ENCODE results near the gene WDR72. TPM values are rescaled to one million over a fixed set of nuclear protein-coding genes. Genes with fewer than 3 reads are reported as not detected.

WDR72 gene
- 10 to 100 TPM in 1 of 2 donors, 1 to 10 TPM in 1; 6.1 to 55.4 TPM for total RNA-seq
- polyA plus RNA-seq: 10 to 100 TPM; 16.7 to 17.3 TPM

DNA sequence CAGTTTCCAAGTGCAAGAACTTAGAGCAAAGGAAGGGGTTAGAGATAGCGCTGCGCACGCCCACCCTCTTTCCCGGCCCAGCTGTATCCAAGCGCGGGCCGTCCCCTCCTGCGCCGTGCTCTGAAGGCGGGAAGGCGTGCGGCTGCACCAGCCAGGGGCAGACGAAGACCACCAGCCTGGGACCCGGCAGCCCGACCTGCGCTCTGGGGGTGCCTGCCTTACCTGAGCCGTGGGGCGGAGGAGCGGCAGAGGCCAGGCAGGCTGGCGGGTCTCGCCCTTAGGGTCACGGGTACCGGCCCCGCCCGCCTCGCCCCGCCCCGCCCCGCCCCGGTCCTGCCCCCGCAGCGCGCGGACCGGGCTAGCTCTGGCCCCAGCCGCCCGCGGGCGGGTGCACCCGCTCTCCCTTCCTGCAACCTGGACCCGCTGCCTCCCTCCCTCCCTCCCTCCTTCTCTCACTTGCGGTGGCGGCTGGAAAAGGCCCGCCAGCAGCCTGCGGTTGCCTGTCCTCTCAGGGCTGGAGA, at the start of gene WDR72:
TSS of gene WDR72 (minus strand) at position 253 of the 521 bp plus-strand sequence. CDS start 26,514 bp downstream, outside the sequence.
- H3K27me3 ChIP-seq (ENCODE audit: control insufficient read depth in 4 of 4, insufficient read depth in 4 of 4, low read length in 3 of 4): no peaks in the 10 kb centered on the region

DNA sequence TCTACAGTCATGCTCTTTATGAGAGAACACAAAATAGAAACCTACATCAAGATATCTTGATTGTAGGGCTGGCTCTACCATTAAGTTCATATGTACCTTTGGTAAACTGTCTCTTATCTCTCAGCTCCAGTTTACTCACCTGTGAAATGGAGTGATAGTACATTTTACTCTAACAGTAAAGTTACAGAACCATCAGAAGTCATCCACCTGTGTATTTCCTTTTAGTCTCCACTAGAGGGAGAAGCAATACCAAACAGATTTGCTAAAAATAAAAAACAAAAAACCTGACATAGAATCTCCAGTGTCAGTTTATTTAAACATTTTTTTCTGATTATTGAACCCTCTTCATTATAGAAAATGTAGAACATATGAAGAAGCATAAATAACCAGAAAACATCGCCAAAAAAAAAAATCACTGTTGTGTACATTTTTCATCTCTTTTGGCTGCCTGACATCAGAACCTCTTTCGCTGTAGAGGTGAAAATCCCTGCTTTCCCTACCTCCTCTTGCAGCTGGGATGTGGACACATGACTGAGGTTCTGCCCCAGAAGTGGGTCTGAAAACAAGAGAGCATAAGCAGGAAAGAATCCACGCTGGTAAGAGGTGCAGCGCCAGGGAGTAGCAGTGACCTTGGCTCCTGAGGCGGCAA, 48.7 kb upstream of the WDR72 start:
- TF ChIP-seq, protein P1, sequence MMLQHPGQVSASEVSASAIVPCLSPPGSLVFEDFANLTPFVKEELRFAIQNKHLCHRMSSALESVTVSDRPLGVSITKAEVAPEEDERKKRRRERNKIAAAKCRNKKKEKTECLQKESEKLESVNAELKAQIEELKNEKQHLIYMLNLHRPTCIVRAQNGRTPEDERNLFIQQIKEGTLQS (IDR thresholded peaks at IDR 0.05): no peak
- TF ChIP-seq HNF4G (IDR thresholded peaks at IDR 0.05) (no peak), HNF4A (conservative IDR thresholded peaks at IDR 0.05) (no peak), TAF1 (conservative IDR thresholded peaks at IDR 0.05) (no peak), FOXA1 (IDR thresholded peaks at IDR 0.05) (no peak), RAD21 (IDR thresholded peaks at IDR 0.05) (peak; percentile 60 to 68), YY1 (IDR thresholded peaks at IDR 0.05) (no peak), RXRA (IDR thresholded peaks at IDR 0.05) (no peak), FOXA2 (IDR thresholded peaks at IDR 0.05) (no peak), JUND (IDR thresholded peaks at IDR 0.05) (no peak)
- TF ChIP-seq, protein P2, sequence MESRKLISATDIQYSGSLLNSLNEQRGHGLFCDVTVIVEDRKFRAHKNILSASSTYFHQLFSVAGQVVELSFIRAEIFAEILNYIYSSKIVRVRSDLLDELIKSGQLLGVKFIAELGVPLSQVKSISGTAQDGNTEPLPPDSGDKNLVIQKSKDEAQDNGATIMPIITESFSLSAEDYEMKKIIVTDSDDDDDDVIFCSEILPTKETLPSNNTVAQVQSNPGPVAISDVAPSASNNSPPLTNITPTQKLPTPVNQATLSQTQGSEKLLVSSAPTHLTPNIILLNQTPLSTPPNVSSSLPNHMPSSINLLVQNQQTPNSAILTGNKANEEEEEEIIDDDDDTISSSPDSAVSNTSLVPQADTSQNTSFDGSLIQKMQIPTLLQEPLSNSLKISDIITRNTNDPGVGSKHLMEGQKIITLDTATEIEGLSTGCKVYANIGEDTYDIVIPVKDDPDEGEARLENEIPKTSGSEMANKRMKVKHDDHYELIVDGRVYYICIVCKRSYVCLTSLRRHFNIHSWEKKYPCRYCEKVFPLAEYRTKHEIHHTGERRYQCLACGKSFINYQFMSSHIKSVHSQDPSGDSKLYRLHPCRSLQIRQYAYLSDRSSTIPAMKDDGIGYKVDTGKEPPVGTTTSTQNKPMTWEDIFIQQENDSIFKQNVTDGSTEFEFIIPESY (IDR thresholded peaks at IDR 0.05): no peak
- TF ChIP-seq, protein P3, sequence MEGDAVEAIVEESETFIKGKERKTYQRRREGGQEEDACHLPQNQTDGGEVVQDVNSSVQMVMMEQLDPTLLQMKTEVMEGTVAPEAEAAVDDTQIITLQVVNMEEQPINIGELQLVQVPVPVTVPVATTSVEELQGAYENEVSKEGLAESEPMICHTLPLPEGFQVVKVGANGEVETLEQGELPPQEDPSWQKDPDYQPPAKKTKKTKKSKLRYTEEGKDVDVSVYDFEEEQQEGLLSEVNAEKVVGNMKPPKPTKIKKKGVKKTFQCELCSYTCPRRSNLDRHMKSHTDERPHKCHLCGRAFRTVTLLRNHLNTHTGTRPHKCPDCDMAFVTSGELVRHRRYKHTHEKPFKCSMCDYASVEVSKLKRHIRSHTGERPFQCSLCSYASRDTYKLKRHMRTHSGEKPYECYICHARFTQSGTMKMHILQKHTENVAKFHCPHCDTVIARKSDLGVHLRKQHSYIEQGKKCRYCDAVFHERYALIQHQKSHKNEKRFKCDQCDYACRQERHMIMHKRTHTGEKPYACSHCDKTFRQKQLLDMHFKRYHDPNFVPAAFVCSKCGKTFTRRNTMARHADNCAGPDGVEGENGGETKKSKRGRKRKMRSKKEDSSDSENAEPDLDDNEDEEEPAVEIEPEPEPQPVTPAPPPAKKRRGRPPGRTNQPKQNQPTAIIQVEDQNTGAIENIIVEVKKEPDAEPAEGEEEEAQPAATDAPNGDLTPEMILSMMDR (IDR thresholded peaks at IDR 0.05; ENCODE audit: low read depth, low read length, missing input control): peak; percentile 55
- Histone ChIP-seq H3K4me3 (ENCODE audit: low read depth in 1 of 3, low read length in 3 of 3) (no peak overlapping the region), H3K27me3 (ENCODE audit: control insufficient read depth in 4 of 4, insufficient read depth in 4 of 4, low read length in 3 of 4) (no peaks in the 10 kb centered on the region), H3K36me3 (ENCODE audit: control insufficient read depth in 4 of 4, insufficient read depth in 3 of 4, low read depth in 1 of 4, low read length in 3 of 4) (no peaks in the 10 kb centered on the region), H3K4me1 (ENCODE audit: control insufficient read depth in 4 of 4, insufficient read depth in 4 of 4, low read length in 3 of 4) (no peaks in the 10 kb centered on the region), H3K9ac (ENCODE audit: low read depth in 1 of 2, low read length in 2 of 2) (no peak overlapping the region), H3K27ac (ENCODE audit: low read depth in 1 of 2, low read length in 2 of 2) (no peak overlapping the region), H3K9me3 (ENCODE audit: control insufficient read depth in 4 of 4, low read length in 3 of 4) (no peaks in the 10 kb centered on the region)
- 56% methylated on average over 5 of the region's 5 CpGs for WGBS
- no peak for DNase-seq (ENCODE audit: low spot score)

More for the DNA sequence above, at the start of gene WDR72:
- H3K9ac ChIP-seq (ENCODE audit: low read depth in 1 of 2, low read length in 2 of 2): no peak within 1 kb of the TSS
- H3K36me3 ChIP-seq (ENCODE audit: control insufficient read depth in 4 of 4, insufficient read depth in 3 of 4, low read depth in 1 of 4, low read length in 3 of 4): no peaks in the 10 kb centered on the region
- DNase-seq (ENCODE audit: low spot score): peak; percentile 39
- H3K4me3 ChIP-seq (ENCODE audit: low read depth in 1 of 3, low read length in 3 of 3): peak within 1 kb of the TSS; percentile 33 to 75 (median 58)
- no peak within 1 kb of the TSS for H3K27ac ChIP-seq (ENCODE audit: low read depth in 1 of 2, low read length in 2 of 2)
- H3K9me3 ChIP-seq (ENCODE audit: control insufficient read depth in 4 of 4, low read length in 3 of 4): no peaks in the 10 kb centered on the region
- no peak for TF ChIP-seq EGR1 (IDR thresholded peaks at IDR 0.05; ENCODE audit: low read depth in 2 of 2)
- no peak for TF ChIP-seq FOXA2 (IDR thresholded peaks at IDR 0.05)
- no peak for TF ChIP-seq RAD21 (IDR thresholded peaks at IDR 0.05)
- TF ChIP-seq SP1 (IDR thresholded peaks at IDR 0.05): no peak
- no peak for TF ChIP-seq HNF4A (conservative IDR thresholded peaks at IDR 0.05)
- TF ChIP-seq MAX (IDR thresholded peaks at IDR 0.05): no peak
- no peak for TF ChIP-seq JUND (IDR thresholded peaks at IDR 0.05)
- TF ChIP-seq, protein P1 (IDR thresholded peaks at IDR 0.05): no peak
- TF ChIP-seq, protein P2 (IDR thresholded peaks at IDR 0.05): no peak
- no peak for TF ChIP-seq NR2F2 (IDR thresholded peaks at IDR 0.05)
- no peak for TF ChIP-seq FOXA1 (IDR thresholded peaks at IDR 0.05)
- TF ChIP-seq YY1 (IDR thresholded peaks at IDR 0.05): no peak
- TF ChIP-seq HNF4G (IDR thresholded peaks at IDR 0.05): no peak
- WGBS: 2% methylated on average over 45 of the region's 45 CpGs
- peaks cover 0 to 4% (median 1%) of the 10 kb centered on the region in 4 donors for H3K4me1 ChIP-seq (ENCODE audit: control insufficient read depth in 4 of 4, insufficient read depth in 4 of 4, low read length in 3 of 4)

Measured in liver (tissue), 9 donors.